Parietal lobe (tissue), 1 donor: Measurements from ENCODE around the gene HCRT. TPM values are rescaled to one million over a fixed set of nuclear protein-coding genes. Genes with fewer than 3 reads are reported as not detected.

Experiments
- total RNA-seq: library from RNA; depleted of rRNA; stranded (reverse); fragments of >200 nt; gene quantifications from one replicate; pipeline ENCODE4 v1.2.3, GENCODE V29; 2014

HCRT gene, protein sequence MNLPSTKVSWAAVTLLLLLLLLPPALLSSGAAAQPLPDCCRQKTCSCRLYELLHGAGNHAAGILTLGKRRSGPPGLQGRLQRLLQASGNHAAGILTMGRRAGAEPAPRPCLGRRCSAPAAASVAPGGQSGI
- not detected for total RNA-seq

DNA sequence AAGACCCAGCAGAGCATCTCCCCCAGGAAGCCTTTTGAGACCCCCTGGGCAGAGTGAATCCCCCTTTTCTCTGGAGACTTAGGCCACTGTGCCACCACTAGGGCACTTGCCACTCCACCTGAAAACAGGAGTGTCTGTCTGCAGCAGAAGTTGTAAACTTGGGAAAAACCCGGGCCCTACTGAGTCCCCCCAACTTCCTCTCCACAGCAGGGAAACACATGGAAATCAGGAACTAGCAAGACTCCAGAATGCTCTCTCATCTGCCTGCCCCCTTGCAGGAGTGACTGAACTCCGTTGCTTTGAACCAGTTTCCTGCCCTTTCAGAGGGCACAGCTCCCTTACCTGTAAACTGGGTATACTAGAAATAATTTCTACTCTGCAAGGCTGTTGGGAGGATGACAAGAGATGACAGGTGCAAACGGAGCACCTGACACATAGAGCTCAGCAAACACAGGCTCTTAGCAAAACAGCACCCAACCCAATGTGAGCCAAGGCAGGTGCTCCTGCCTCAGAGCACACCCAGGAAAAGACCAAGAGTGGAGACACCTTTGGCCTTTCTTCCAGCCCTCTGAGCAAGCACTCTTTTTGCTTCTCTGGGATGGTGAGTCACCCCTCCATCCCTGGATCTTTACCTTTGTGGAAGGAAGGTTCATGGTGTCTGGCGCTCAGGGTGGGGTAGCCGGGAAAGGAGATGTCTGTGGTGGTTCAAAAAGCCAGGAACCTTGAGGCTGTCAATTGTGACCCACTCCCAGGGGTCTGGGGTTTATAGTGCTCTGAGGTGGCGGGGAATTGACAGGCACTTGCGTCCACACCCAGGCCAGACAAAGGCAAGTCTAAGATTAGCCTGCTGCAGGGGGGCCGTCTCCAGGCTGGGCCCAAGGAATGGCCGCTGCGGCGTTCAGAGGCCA, at the start of gene HCRT:
HCRT (minus strand) TSS at position 740 of the 908 bp plus-strand sequence; CDS start at position 653, 87 bp downstream.

DNA sequence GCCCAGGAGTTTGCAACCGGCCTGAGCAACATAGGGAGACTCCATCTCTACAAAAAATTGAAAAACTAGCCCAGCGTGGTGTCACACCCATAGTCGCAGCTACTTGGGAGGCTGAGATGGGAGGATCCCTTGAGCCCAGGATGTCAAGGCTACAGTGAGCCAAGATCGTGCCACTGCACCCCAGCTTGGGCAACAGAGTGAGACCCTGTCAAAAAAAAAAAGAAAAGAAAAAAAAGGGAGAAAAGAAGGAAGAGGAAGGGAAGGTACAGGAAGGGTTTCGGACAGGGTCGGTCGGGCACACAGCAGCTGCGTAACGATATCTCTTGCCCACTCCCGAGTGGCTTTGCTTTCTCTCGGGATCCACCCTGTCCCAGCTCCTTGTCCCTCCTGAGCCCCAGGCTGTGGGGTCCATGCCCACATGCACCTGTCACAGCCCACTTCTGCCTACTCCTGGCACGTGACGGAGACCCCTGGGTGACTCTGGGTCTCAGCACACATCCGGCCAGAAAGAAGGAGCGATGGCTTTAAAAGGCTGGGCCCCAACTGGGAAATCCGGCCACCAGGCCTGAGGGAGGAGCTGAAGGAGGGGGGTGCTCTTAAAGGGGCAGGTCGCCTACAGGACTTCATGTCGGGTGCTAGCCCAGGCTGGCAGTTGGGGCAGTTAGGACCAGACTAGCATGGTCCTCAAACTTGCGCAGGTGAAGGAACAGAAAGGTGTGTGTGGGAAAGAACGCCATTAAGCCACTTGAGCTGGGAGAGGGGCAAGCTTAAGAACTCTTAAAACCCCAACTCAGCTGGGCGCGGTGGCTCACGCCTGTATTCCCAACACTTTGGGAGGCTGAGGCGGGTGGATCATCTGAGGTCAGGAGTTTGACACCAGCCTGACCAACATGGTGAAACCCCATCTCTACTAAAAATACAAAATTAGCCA, 9.0 kb upstream of the HCRT start, which contains the start of gene GHDC:
GHDC (minus strand) TSS at position 526 of the 931 bp plus-strand sequence. CDS start 913 bp downstream, outside the sequence.

DNA sequence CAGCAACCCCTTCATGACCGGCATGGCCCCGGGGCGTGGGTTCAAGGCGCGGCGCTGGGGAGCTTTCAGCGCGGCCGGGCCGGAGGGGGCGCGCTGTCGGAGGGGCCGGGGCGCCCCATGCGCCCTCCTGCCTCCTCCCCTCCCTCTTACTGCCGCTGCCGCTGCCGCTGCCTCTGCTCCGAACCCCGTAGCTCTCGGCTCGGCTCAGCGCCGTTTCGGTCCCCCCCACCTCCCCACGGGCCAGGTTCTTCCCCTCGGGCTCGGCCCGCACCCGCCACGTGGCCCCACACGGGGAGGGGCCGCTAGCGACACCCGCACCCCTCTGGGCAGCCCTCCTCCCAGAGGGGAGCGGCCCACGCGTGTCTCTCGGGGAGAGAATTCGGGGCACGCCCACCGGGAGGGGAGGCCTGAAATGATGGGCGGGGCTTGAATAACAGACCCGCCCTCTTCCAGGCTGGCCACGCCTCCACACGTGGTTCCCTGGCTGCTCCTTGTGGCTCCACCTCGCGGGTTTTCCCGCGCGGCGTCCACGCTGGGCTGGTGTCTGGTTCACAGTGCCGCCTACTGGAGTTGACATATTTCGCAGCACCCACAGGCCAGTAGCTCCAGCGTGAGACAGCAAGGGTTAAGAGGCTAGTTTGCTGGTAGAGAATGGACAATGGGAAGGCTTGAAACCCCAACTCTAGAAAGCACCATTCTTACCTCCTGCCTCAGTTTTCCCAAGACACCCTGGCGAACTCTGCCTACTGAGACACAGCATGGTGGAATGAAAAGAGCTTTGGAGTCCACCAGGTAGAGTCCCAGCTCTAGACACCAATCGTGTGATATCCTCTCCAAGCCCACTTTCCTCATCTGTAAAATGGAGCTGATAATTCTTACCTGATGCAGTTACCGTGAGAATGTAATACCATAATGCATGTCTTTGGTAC, 4.1 kb downstream of the HCRT start, which contains the start of gene KCNH4:
KCNH4 (minus strand) TSS at position 221 of the 929 bp plus-strand sequence; CDS start at position 24, 197 bp downstream.

Other genes with a start within 250 kb of the HCRT start
- 40.7 TPM for gene CNP, start 218.7 kb downstream of the HCRT start, total RNA-seq
- 92.3 TPM for gene DNAJC7, start 168.0 kb downstream of the HCRT start, total RNA-seq
- gene NKIRAS2, start 165.4 kb downstream of the HCRT start, total RNA-seq, result 36.6 TPM
- 4.7 TPM for gene C17orf113, start 134.9 kb downstream of the HCRT start, total RNA-seq
- 0.31 TPM for gene ZNF385C, start 87.0 kb downstream of the HCRT start, total RNA-seq
- gene DHX58, start 72.7 kb downstream of the HCRT start, total RNA-seq, result 1.6 TPM
- 18.2 TPM for gene KAT2A, start 64.1 kb downstream of the HCRT start, total RNA-seq
- gene HSPB9, start 62.6 kb downstream of the HCRT start, total RNA-seq, result not detected
- 62.0 TPM for gene RAB5C, start 30.5 kb downstream of the HCRT start, total RNA-seq
- gene KCNH4, start 4.3 kb downstream of the HCRT start, total RNA-seq, result 0.63 TPM
- 6.9 TPM for gene GHDC, start 9.0 kb upstream of the HCRT start, total RNA-seq
- 38.5 TPM for gene STAT5B, start 90.9 kb upstream of the HCRT start, total RNA-seq
- gene STAT5A, start 103.0 kb upstream of the HCRT start, total RNA-seq, result 0.94 TPM
- 43.2 TPM for gene STAT3, start 203.0 kb upstream of the HCRT start, total RNA-seq
- gene CAVIN1, start 237.8 kb upstream of the HCRT start, total RNA-seq, result 4.1 TPM